GM18867 (cell line): ENCODE measurements around the gene DSCAM.

Experiments
- ATAC-seq: cut with Tn5 transposase; IDR thresholded peaks from one replicate; pipeline ENCODE4 v1.9.1; 2021; ENCODE audit warnings: mild to moderate bottlenecking, moderate library complexity; ENCODE audit not compliant: unreplicated experiment

DSCAM gene

GRCh38 chr21:40618191-40618973 lies 228.6 kb downstream of the DSCAM start:
- no peak for ATAC-seq

GRCh38 chr21:40616377-40616704 lies 230.6 kb downstream of the DSCAM start:
- ATAC-seq: no peak

- no peak for ATAC-seq
These were observed 231.2 kb downstream of the DSCAM start for GRCh38 chr21:40615505-40616376.

- no peak for ATAC-seq
These were observed 233.4 kb downstream of the DSCAM start for GRCh38 chr21:40613546-40614030.

GRCh38 chr21:40610345-40610744 lies 236.6 kb downstream of the DSCAM start:
- no peak for ATAC-seq

- no peak for ATAC-seq
These were observed 240.6 kb downstream of the DSCAM start for GRCh38 chr21:40606341-40606740.

- no peak for ATAC-seq
These were observed 241.9 kb downstream of the DSCAM start for GRCh38 chr21:40605094-40605493.

GRCh38 chr21:40603774-40604173 lies 243.2 kb downstream of the DSCAM start:
- no peak for ATAC-seq

GRCh38 chr21:40602080-40602479 lies 244.9 kb downstream of the DSCAM start:
- ATAC-seq: no peak

GRCh38 chr21:40595806-40596205 lies 251.2 kb downstream of the DSCAM start:
- no peak for ATAC-seq

GRCh38 chr21:40587736-40588346 lies 259.1 kb downstream of the DSCAM start:
- no peak for ATAC-seq

GRCh38 chr21:40586575-40586974 lies 260.4 kb downstream of the DSCAM start:
- no peak for ATAC-seq

- no peak for ATAC-seq
These were observed 269.5 kb downstream of the DSCAM start for GRCh38 chr21:40577285-40578043.

GRCh38 chr21:40575976-40576375 lies 271.0 kb downstream of the DSCAM start:
- no peak for ATAC-seq

- no peak for ATAC-seq
These were observed 277.6 kb downstream of the DSCAM start for GRCh38 chr21:40569357-40569756.

GRCh38 chr21:40568807-40569206 lies 278.2 kb downstream of the DSCAM start:
- no peak for ATAC-seq

GRCh38 chr21:40567501-40567900 lies 279.5 kb downstream of the DSCAM start:
- ATAC-seq: no peak

GRCh38 chr21:40566486-40566885 lies 280.5 kb downstream of the DSCAM start:
- no peak for ATAC-seq

- no peak for ATAC-seq
These were observed 282.6 kb downstream of the DSCAM start for GRCh38 chr21:40564318-40564717.

- no peak for ATAC-seq
These were observed 283.1 kb downstream of the DSCAM start for GRCh38 chr21:40563900-40564299.
